GM19395 (cell line): ENCODE data around the gene ADGB.

Source experiments
- ATAC-seq: cut with Tn5 transposase; IDR thresholded peaks from one replicate; pipeline ENCODE4 v1.9.1; 2021; ENCODE audit warnings: mild to moderate bottlenecking, moderate library complexity; ENCODE audit not compliant: unreplicated experiment

ADGB gene

GRCh38 chr6:146628350-146628749, 29.6 kb downstream of the ADGB start:
- ATAC-seq = no peak

- no peak for ATAC-seq
Observed at GRCh38 chr6:146634022-146634421, 35.2 kb downstream of the ADGB start.

- no peak for ATAC-seq
Observed at GRCh38 chr6:146635165-146635564, 36.4 kb downstream of the ADGB start.

- no peak for ATAC-seq
Observed at GRCh38 chr6:146636481-146636880, 37.7 kb downstream of the ADGB start.

- no peak for ATAC-seq
Observed at GRCh38 chr6:146642921-146643320, 44.1 kb downstream of the ADGB start.

- ATAC-seq = no peak
Observed at GRCh38 chr6:146650799-146651481, 52.2 kb downstream of the ADGB start.

- no peak for ATAC-seq
Observed at GRCh38 chr6:146651482-146651863, 52.7 kb downstream of the ADGB start.

- ATAC-seq = no peak
Observed at GRCh38 chr6:146657432-146657831, 58.7 kb downstream of the ADGB start.

- ATAC-seq = no peak
Observed at GRCh38 chr6:146664871-146665360, 66.1 kb downstream of the ADGB start.

- ATAC-seq = no peak
Observed at GRCh38 chr6:146666909-146667308, 68.1 kb downstream of the ADGB start.

- ATAC-seq = no peak
Observed at GRCh38 chr6:146670161-146670560, 71.4 kb downstream of the ADGB start.

- no peak for ATAC-seq
Observed at GRCh38 chr6:146673069-146673468, 74.3 kb downstream of the ADGB start.

GRCh38 chr6:146679386-146679785, 80.6 kb downstream of the ADGB start:
- no peak for ATAC-seq

GRCh38 chr6:146682919-146683318, 84.1 kb downstream of the ADGB start:
- no peak for ATAC-seq

GRCh38 chr6:146689806-146690205, 91.0 kb downstream of the ADGB start:
- ATAC-seq = no peak

- no peak for ATAC-seq
Observed at GRCh38 chr6:146693342-146693741, 94.6 kb downstream of the ADGB start.

GRCh38 chr6:146697921-146698320, 99.1 kb downstream of the ADGB start:
- ATAC-seq = no peak

- ATAC-seq = peak; percentile 92
Observed at GRCh38 chr6:146700078-146700686, 101.4 kb downstream of the ADGB start.

- no peak for ATAC-seq
Observed at GRCh38 chr6:146701632-146702031, 102.9 kb downstream of the ADGB start.

- ATAC-seq = no peak
Observed at GRCh38 chr6:146709036-146709622, 110.4 kb downstream of the ADGB start.

GRCh38 chr6:146719387-146719786, 120.6 kb downstream of the ADGB start:
- ATAC-seq = no peak

GRCh38 chr6:146739696-146740095, 140.9 kb downstream of the ADGB start:
- ATAC-seq = no peak
